Adrenal gland (tissue), 12 donors: ENCODE measurements around the gene UCMA. TPM values are rescaled to one million over a fixed set of nuclear protein-coding genes. Genes with fewer than 3 reads are reported as not detected.

Experiments used
- DNase-seq, 7 donors: peaks; one replicate each; pipeline ENCODE4 v3.0.0-alpha.2; 2019 to 2020
- H3K27ac ChIP-seq, 5 donors: fragments of 200-600 bp; sonication (generic) in 4 of 5; 1 replicate in 3 of 5; 2 replicates in 2 of 5; pipeline versions ENCODE4 v1.5.1 to v1.8.0; 2016 to 2020; ENCODE audit warnings: mild to moderate bottlenecking in 1 of 5
- H3K27me3 ChIP-seq: fragments of 200-600 bp; 2 replicates; pipeline ENCODE4 v1.8.0; 2021
- H3K36me3 ChIP-seq, 2 donors: fragments of 200-600 bp; replicated peaks in 1 of 2; 1 replicate in 1 of 2; 2 replicates in 1 of 2; pipeline versions ENCODE4 v1.5.1 to v1.8.0; 2018 to 2022
- H3K4me1 ChIP-seq, 2 donors: fragments of 200-600 bp; replicated peaks in 1 of 2; 1 replicate in 1 of 2; 2 replicates in 1 of 2; pipeline versions ENCODE4 v1.5.1 to v1.8.0; 2018 to 2021
- H3K4me3 ChIP-seq, 4 donors: fragments of 200-600 bp; sonication (generic) in 3 of 4; one replicate each; pipeline ENCODE4 v1.5.1; 2016 to 2018
- H3K9me3 ChIP-seq, 3 donors: fragments of 200-600 bp; sonication (generic) in 1 of 3; replicated peaks in 1 of 3; 1 replicate in 2 of 3; 2 replicates in 1 of 3; pipeline versions ENCODE4 v1.5.1 to v1.8.0; 2016 to 2021
- POLR2A ChIP-seq, 2 donors: fragments of 450-650 bp; IDR thresholded peaks; one replicate each; pipeline ENCODE4 v1.6.1; 2017; ENCODE audit warnings: antibody characterized with exemption in 2 of 2, mild to moderate bottlenecking in 2 of 2, moderate library complexity in 1 of 2
- WGBS, 4 donors: extraction: QIAGEN DNeasy Blood & Tissue Kit in 2 of 4; methylation state at CpG; one replicate each; pipeline versions ENCODE4 v1.1.5 to v1.1.7; 2013 to 2017; 5-methylcytosine and 5-hydroxymethylcytosine counted together
- intact Hi-C, 2 donors: fragments of 100-400 bp; cut with DNase I; formaldehyde crosslinking; loops; one replicate each; pipeline versions ENCODE4 v1.14.1 to v1.15.0; 2022 to 2023
- polyA plus RNA-seq, 3 donors: library from polyadenylated mRNA; stranded (reverse); fragments of 200-250 nt in 2 of 3; fragments of 350-450 nt in 1 of 3; fragmentation: Illumina TruSeq in 1 of 3; extraction: RNeasy Lipid Tissue Mini Kit (QIAGEN cat#74804) in 1 of 3; gene quantifications; one replicate each; pipeline ENCODE4 v1.2.3, GENCODE V29; 2013 to 2014
- total RNA-seq, 9 donors: library from RNA; depleted of rRNA in 4 of 9; stranded (reverse); fragments of >200 nt in 4 of 9; fragments of 120-200 nt in 1 of 9; fragmentation: NEBNext Ultra II Directional in 1 of 9; extraction: Animal tissue kit (Norgen Biotek cat#: 25700) in 1 of 9; gene quantifications; one replicate each; pipeline versions ENCODE4 v1.1.0 to v1.2.4, GENCODE V29; 2013 to 2023
- TF ChIP-seq, protein P1 (sequence below), 6 experiments: fragments of 450-650 bp in 4 of 6; fragments of 200-600 bp in 2 of 6; sonication (generic) in 1 of 6; IDR thresholded peaks; 1 replicate in 5 of 6; 2 replicates in 1 of 6; pipeline versions ENCODE4 v1.5.1 to v1.8.0; 2016 to 2021; ENCODE audit warnings: antibody characterized with exemption in 6 of 6, mild to moderate bottlenecking in 2 of 6, moderate library complexity in 1 of 6
- donor health status: healthy with polysubstance abuse.
- donor health status: Bipolar disorder and iron deficiency.
- donor health status: DM: yes; HTN: yes; CAD: no.
- donor health status: DM: no; HTN: no; CAD: no.
- donor health status: DM: no; HTN: no; CAD: no.
- donor health status: DM: yes; HTN: yes; CAD: no.

The UCMA gene
- total and polyA plus RNA-seq, 12 donors = not detected

DNA sequence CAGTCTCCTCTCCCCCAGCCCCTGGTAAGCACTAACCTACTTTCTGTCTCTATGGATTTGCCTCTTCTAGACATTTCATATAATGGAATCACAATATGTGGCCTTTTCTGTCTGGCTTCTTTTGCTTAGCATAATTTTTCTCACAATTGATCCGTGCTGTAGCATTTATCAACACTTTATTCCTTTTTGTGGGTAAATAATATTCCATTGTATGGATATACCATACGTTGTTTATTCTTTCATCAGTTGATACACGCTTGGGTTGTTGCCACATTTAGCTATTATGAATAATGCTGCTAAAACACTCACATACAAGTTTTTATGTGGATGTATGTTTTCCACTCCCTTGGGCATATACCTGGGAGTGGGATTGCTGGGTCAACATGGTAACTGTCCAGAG is 47.0 kb downstream of the UCMA start:
- Histone ChIP-seq H3K4me1 (no peaks in the 10 kb centered on the region), H3K27ac (no peak overlapping the region), H3K36me3 (no peaks in the 10 kb centered on the region), H3K4me3 (no peak overlapping the region), H3K9me3 (no peaks in the 10 kb centered on the region), H3K27me3 (no peaks in the 10 kb centered on the region)
- intact Hi-C loops = no loop called here
- DNase-seq = no peak
- TF ChIP-seq, protein P1, sequence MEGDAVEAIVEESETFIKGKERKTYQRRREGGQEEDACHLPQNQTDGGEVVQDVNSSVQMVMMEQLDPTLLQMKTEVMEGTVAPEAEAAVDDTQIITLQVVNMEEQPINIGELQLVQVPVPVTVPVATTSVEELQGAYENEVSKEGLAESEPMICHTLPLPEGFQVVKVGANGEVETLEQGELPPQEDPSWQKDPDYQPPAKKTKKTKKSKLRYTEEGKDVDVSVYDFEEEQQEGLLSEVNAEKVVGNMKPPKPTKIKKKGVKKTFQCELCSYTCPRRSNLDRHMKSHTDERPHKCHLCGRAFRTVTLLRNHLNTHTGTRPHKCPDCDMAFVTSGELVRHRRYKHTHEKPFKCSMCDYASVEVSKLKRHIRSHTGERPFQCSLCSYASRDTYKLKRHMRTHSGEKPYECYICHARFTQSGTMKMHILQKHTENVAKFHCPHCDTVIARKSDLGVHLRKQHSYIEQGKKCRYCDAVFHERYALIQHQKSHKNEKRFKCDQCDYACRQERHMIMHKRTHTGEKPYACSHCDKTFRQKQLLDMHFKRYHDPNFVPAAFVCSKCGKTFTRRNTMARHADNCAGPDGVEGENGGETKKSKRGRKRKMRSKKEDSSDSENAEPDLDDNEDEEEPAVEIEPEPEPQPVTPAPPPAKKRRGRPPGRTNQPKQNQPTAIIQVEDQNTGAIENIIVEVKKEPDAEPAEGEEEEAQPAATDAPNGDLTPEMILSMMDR (IDR thresholded peaks at IDR 0.05) = no peak
- no peak for TF ChIP-seq POLR2A (IDR thresholded peaks at IDR 0.05)
- 93 to 98% (median 96%) methylated on average over 3 of the region's 3 CpGs for WGBS, 4 donors

DNA sequence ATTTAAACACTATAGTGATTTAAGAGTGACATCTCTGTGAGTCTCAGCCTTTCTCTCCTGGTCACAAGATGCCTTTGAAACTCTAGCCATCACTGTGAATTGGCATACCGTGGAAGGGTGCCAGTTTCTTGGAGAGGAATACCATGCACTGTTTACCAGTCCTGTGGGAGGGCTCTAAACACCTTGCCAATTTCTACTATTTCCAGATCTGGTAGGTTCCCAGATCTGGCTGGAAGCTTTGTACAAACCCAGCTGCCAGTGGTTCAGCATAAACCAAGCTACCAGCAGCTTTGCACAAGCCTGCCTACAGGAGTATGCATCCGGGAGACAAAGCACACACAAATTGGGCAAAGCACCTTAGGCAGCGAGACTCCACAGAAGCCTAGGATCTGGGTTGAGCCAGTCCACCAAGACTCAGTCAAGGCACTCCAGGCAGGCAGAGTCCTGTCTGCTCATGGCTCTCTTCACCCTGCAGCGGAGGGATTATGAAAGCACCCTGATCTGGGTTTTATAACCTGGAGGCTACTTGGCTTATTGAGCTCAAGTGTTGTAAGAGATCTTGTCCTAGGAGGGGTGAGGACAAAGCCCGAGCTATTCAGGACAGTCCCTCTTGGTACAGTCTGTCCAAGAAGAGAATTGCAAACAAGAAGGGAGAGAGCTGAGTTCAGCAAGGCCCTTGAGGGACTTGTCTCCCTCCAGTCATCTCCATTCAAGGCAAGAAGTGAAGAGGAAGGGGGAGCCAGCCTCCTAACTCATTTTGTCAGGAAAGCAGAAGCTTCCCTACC is 49.3 kb downstream of the UCMA start:
- H3K27me3 ChIP-seq = no peaks in the 10 kb centered on the region
- H3K4me3 ChIP-seq = no peak overlapping the region
- TF ChIP-seq POLR2A (IDR thresholded peaks at IDR 0.05) = no peak
- TF ChIP-seq, protein P1 (IDR thresholded peaks at IDR 0.05) = no peak
- WGBS, 4 donors = 96 to 100% (median 97%) methylated on average over 2 to 5 of the region's 5 CpGs
- no peak for DNase-seq
- no peaks in the 10 kb centered on the region for H3K36me3 ChIP-seq
- intact Hi-C loops = no loop called here
- no peaks in the 10 kb centered on the region for H3K4me1 ChIP-seq
- no peak overlapping the region for H3K27ac ChIP-seq
- no peaks in the 10 kb centered on the region for H3K9me3 ChIP-seq

DNA sequence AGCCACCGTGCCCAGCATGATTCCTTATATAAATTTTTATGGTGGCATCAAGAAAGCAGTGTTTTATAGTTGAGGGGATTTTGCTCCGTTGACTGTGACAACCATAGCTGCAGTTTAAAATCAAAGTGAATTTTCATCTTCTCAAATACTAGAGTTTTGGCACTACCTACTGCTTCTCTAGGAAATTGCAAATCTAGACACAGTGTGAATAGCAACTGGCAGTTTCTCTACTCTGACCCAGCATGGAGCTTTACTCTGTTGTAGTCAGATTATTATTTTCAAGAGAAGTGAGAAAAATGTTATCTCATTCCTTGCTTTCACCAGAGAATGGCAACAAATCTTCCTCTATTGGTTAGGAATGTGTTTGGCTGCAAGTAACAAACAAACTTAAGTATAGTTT is 49.9 kb downstream of the UCMA start:
- no peak for TF ChIP-seq POLR2A (IDR thresholded peaks at IDR 0.05)
- TF ChIP-seq, protein P1 (IDR thresholded peaks at IDR 0.05) = no peak

GRCh38 chr10:13183625-13184024 is 50.5 kb downstream of the UCMA start:
- no peak for DNase-seq
- Histone ChIP-seq H3K4me1 (no peaks in the 10 kb centered on the region), H3K27me3 (no peaks in the 10 kb centered on the region), H3K27ac (no peak overlapping the region), H3K36me3 (no peaks in the 10 kb centered on the region), H3K9me3 (no peaks in the 10 kb centered on the region), H3K4me3 (no peak overlapping the region)
- intact Hi-C loops = no loop called here
- 76 to 94% (median 81%) methylated on average over 5 of the region's 5 CpGs for WGBS, 4 donors
- TF ChIP-seq POLR2A (IDR thresholded peaks at IDR 0.05) = no peak
- TF ChIP-seq, protein P1 (IDR thresholded peaks at IDR 0.05) = no peak

More for the DNA sequence above, 49.9 kb downstream of the UCMA start:
- no peaks in the 10 kb centered on the region for H3K36me3 ChIP-seq
- no peaks in the 10 kb centered on the region for H3K9me3 ChIP-seq
- no peaks in the 10 kb centered on the region for H3K4me1 ChIP-seq
- H3K27me3 ChIP-seq = no peaks in the 10 kb centered on the region
- no peak overlapping the region for H3K27ac ChIP-seq
- no peak for DNase-seq
- WGBS, 4 donors = 91 to 100% (median 93%) methylated on average over 2 of the region's 2 CpGs
- intact Hi-C loops = no loop called here
- H3K4me3 ChIP-seq = no peak overlapping the region
